Left forelimb (tissue), 1 donor: ENCODE data around the gene ELP5.

Source experiments
- DNase-seq: peaks from one replicate; pipeline ENCODE4 v3.0.0-alpha.2; 2018; ENCODE audit warnings: low spot score

Gene ELP5

GRCh38 chr17:7219229-7219811 is 32.7 kb upstream of the ELP5 start:
- no peak for DNase-seq

GRCh38 chr17:7219812-7220592 is 32.0 kb upstream of the ELP5 start, which contains the start of the genes ACADVL and DLG4:
ACADVL (plus strand) TSS chr17:7219938; CDS start chr17:7219985, 47 bp downstream.
DLG4 (minus strand) TSS chr17:7219836.
- DNase-seq, result peak; percentile 93

- no peak for DNase-seq
These were observed 31.3 kb upstream of the ELP5 start for GRCh38 chr17:7220593-7221277.

- no peak for DNase-seq
These were observed 30.5 kb upstream of the ELP5 start for GRCh38 chr17:7221278-7222092.

GRCh38 chr17:7222093-7222971 is 29.7 kb upstream of the ELP5 start:
- no peak for DNase-seq

GRCh38 chr17:7222972-7223292 is 29.1 kb upstream of the ELP5 start:
- no peak for DNase-seq

- DNase-seq, result no peak
These were observed 28.6 kb upstream of the ELP5 start for GRCh38 chr17:7223375-7223774.

GRCh38 chr17:7224110-7224509 is 27.9 kb upstream of the ELP5 start:
- peak; percentile 55 for DNase-seq

GRCh38 chr17:7224661-7225111 is 27.3 kb upstream of the ELP5 start:
- DNase-seq, result no peak

- DNase-seq, result no peak
These were observed 26.2 kb upstream of the ELP5 start for GRCh38 chr17:7225711-7226331.

- DNase-seq, result no peak
These were observed 25.0 kb upstream of the ELP5 start for GRCh38 chr17:7226721-7227710.

GRCh38 chr17:7228920-7229319 is 23.1 kb upstream of the ELP5 start:
- DNase-seq, result no peak

- DNase-seq, result no peak
These were observed 22.5 kb upstream of the ELP5 start for GRCh38 chr17:7229504-7229903.

- no peak for DNase-seq
These were observed 19.9 kb upstream of the ELP5 start for GRCh38 chr17:7232114-7232513.

GRCh38 chr17:7233701-7234082 is 18.3 kb upstream of the ELP5 start:
- DNase-seq, result no peak

- peak; percentile 97 for DNase-seq
These were observed 17.7 kb upstream of the ELP5 start, which contains the start of gene DVL2 for GRCh38 chr17:7234083-7234951. DVL2 (minus strand) TSS chr17:7234517; CDS start chr17:7234262, 255 bp downstream.

GRCh38 chr17:7235693-7236665 is 16.0 kb upstream of the ELP5 start:
- DNase-seq, result no peak
